ENCODE data around the gene TRMT11.

TRMT11 gene

GRCh38 chr6:126066053-126067048, 80.0 kb downstream of the TRMT11 start:
- Histone ChIP-seq H3K27me3 (ENCODE audit: insufficient read depth, low read length) (no peaks in the 10 kb centered on the region), H3K36me3 (ENCODE audit: insufficient read depth, low read length) (no peaks in the 10 kb centered on the region), H3K4me3 (ENCODE audit: low read length) (no peak overlapping the region), H3K4me1 (ENCODE audit: insufficient read depth, low read length) (no peaks in the 10 kb centered on the region), H3K9me3 (ENCODE audit: low read length) (peaks cover 3% of the 10 kb centered on the region), H2AFZ (ENCODE audit: low read depth, low read length) (no peak overlapping the region)

- Histone ChIP-seq H3K4me3 (ENCODE audit: low read length) (no peak overlapping the region), H3K27me3 (ENCODE audit: insufficient read depth, low read length) (no peaks in the 10 kb centered on the region), H3K9me3 (ENCODE audit: low read length) (peaks cover 3% of the 10 kb centered on the region), H3K36me3 (ENCODE audit: insufficient read depth, low read length) (no peaks in the 10 kb centered on the region), H3K4me1 (ENCODE audit: insufficient read depth, low read length) (no peaks in the 10 kb centered on the region), H2AFZ (ENCODE audit: low read depth, low read length) (no peak overlapping the region)
These were observed 80.7 kb downstream of the TRMT11 start for GRCh38 chr6:126067073-126067472.

- H3K4me1 ChIP-seq (ENCODE audit: insufficient read depth, low read length) = no peaks in the 10 kb centered on the region
- H3K4me3 ChIP-seq (ENCODE audit: low read length) = no peak overlapping the region
- H3K27me3 ChIP-seq (ENCODE audit: insufficient read depth, low read length) = no peaks in the 10 kb centered on the region
- H2AFZ ChIP-seq (ENCODE audit: low read depth, low read length) = no peak overlapping the region
- H3K9me3 ChIP-seq (ENCODE audit: low read length) = peaks cover 3% of the 10 kb centered on the region
- no peaks in the 10 kb centered on the region for H3K36me3 ChIP-seq (ENCODE audit: insufficient read depth, low read length)
These were observed 83.1 kb downstream of the TRMT11 start for GRCh38 chr6:126069449-126069848.

- no peak overlapping the region for H2AFZ ChIP-seq (ENCODE audit: low read depth, low read length)
- no peaks in the 10 kb centered on the region for H3K36me3 ChIP-seq (ENCODE audit: insufficient read depth, low read length)
- peaks cover 2% of the 10 kb centered on the region for H3K9me3 ChIP-seq (ENCODE audit: low read length)
- H3K4me1 ChIP-seq (ENCODE audit: insufficient read depth, low read length) = no peaks in the 10 kb centered on the region
- no peak overlapping the region for H3K4me3 ChIP-seq (ENCODE audit: low read length)
- no peaks in the 10 kb centered on the region for H3K27me3 ChIP-seq (ENCODE audit: insufficient read depth, low read length)
These were observed 84.8 kb downstream of the TRMT11 start for GRCh38 chr6:126071000-126071647.

GRCh38 chr6:126072172-126072571, 85.8 kb downstream of the TRMT11 start:
- Histone ChIP-seq H3K4me1 (ENCODE audit: insufficient read depth, low read length) (no peaks in the 10 kb centered on the region), H2AFZ (ENCODE audit: low read depth, low read length) (no peak overlapping the region), H3K9me3 (ENCODE audit: low read length) (no peaks in the 10 kb centered on the region), H3K4me3 (ENCODE audit: low read length) (no peak overlapping the region), H3K27me3 (ENCODE audit: insufficient read depth, low read length) (no peaks in the 10 kb centered on the region), H3K36me3 (ENCODE audit: insufficient read depth, low read length) (no peaks in the 10 kb centered on the region)

GRCh38 chr6:126072834-126073233, 86.5 kb downstream of the TRMT11 start:
- H2AFZ ChIP-seq (ENCODE audit: low read depth, low read length) = no peak overlapping the region
- no peak overlapping the region for H3K4me3 ChIP-seq (ENCODE audit: low read length)
- H3K9me3 ChIP-seq (ENCODE audit: low read length) = no peaks in the 10 kb centered on the region
- no peaks in the 10 kb centered on the region for H3K4me1 ChIP-seq (ENCODE audit: insufficient read depth, low read length)
- H3K36me3 ChIP-seq (ENCODE audit: insufficient read depth, low read length) = no peaks in the 10 kb centered on the region
- H3K27me3 ChIP-seq (ENCODE audit: insufficient read depth, low read length) = no peaks in the 10 kb centered on the region

- Histone ChIP-seq H3K4me3 (ENCODE audit: low read length) (no peak overlapping the region), H3K4me1 (ENCODE audit: insufficient read depth, low read length) (no peaks in the 10 kb centered on the region), H3K9me3 (ENCODE audit: low read length) (no peaks in the 10 kb centered on the region), H2AFZ (ENCODE audit: low read depth, low read length) (no peak overlapping the region), H3K36me3 (ENCODE audit: insufficient read depth, low read length) (no peaks in the 10 kb centered on the region), H3K27me3 (ENCODE audit: insufficient read depth, low read length) (no peaks in the 10 kb centered on the region)
These were observed 89.2 kb downstream of the TRMT11 start for GRCh38 chr6:126075335-126076071.

- Histone ChIP-seq H3K36me3 (ENCODE audit: insufficient read depth, low read length) (no peaks in the 10 kb centered on the region), H3K4me3 (ENCODE audit: low read length) (no peak overlapping the region), H3K27me3 (ENCODE audit: insufficient read depth, low read length) (no peaks in the 10 kb centered on the region), H3K4me1 (ENCODE audit: insufficient read depth, low read length) (no peaks in the 10 kb centered on the region), H2AFZ (ENCODE audit: low read depth, low read length) (no peak overlapping the region), H3K9me3 (ENCODE audit: low read length) (no peaks in the 10 kb centered on the region)
These were observed 90.8 kb downstream of the TRMT11 start for GRCh38 chr6:126076992-126077664.

- Histone ChIP-seq H3K9me3 (ENCODE audit: low read length) (no peaks in the 10 kb centered on the region), H3K27me3 (ENCODE audit: insufficient read depth, low read length) (no peaks in the 10 kb centered on the region), H3K4me3 (ENCODE audit: low read length) (no peak overlapping the region), H2AFZ (ENCODE audit: low read depth, low read length) (no peak overlapping the region), H3K36me3 (ENCODE audit: insufficient read depth, low read length) (no peaks in the 10 kb centered on the region), H3K4me1 (ENCODE audit: insufficient read depth, low read length) (no peaks in the 10 kb centered on the region)
These were observed 91.8 kb downstream of the TRMT11 start for GRCh38 chr6:126077810-126078776.

GRCh38 chr6:126083875-126084274, 97.5 kb downstream of the TRMT11 start:
- Histone ChIP-seq H3K27me3 (ENCODE audit: insufficient read depth, low read length) (no peaks in the 10 kb centered on the region), H3K4me1 (ENCODE audit: insufficient read depth, low read length) (no peaks in the 10 kb centered on the region), H3K9me3 (ENCODE audit: low read length) (no peaks in the 10 kb centered on the region), H3K36me3 (ENCODE audit: insufficient read depth, low read length) (no peaks in the 10 kb centered on the region), H3K4me3 (ENCODE audit: low read length) (no peak overlapping the region), H2AFZ (ENCODE audit: low read depth, low read length) (no peak overlapping the region)

GRCh38 chr6:126086560-126086959, 100.2 kb downstream of the TRMT11 start:
- H3K27me3 ChIP-seq (ENCODE audit: insufficient read depth, low read length) = no peaks in the 10 kb centered on the region
- no peak overlapping the region for H3K4me3 ChIP-seq (ENCODE audit: low read length)
- H2AFZ ChIP-seq (ENCODE audit: low read depth, low read length) = no peak overlapping the region
- H3K4me1 ChIP-seq (ENCODE audit: insufficient read depth, low read length) = peaks cover 13% of the 10 kb centered on the region
- no peaks in the 10 kb centered on the region for H3K36me3 ChIP-seq (ENCODE audit: insufficient read depth, low read length)
- no peaks in the 10 kb centered on the region for H3K9me3 ChIP-seq (ENCODE audit: low read length)
